Esophagus (tissue), 2 donors: ENCODE data around the gene KIAA1958. TPM values are rescaled to one million over a fixed set of nuclear protein-coding genes. Genes with fewer than 3 reads are reported as not detected.
"Not testable (repeated sequence)": the region's sequence is repeated elsewhere in the genome, so short reads cannot be mapped to it uniquely, and the experiment has no call there.

Experiments used
- H3K27ac ChIP-seq, 2 donors: one replicate each; pipeline ENCODE4 v1.5.1; 2013; ENCODE audit warnings: low read depth in 2 of 2, mild to moderate bottlenecking in 2 of 2, inconsistent platforms in 1 of 2, low read length in 1 of 2, moderate library complexity in 1 of 2
- H3K27me3 ChIP-seq, 2 donors: one replicate each; pipeline ENCODE4 v1.6.1; 2013; ENCODE audit warnings: low read length in 2 of 2, control low read depth in 1 of 2, mild to moderate bottlenecking in 1 of 2; ENCODE audit not compliant: insufficient read depth in 2 of 2, control insufficient read depth in 1 of 2
- H3K36me3 ChIP-seq, 2 donors: one replicate each; pipeline ENCODE4 v1.6.1; 2013; ENCODE audit warnings: low read length in 1 of 2; ENCODE audit not compliant: control insufficient read depth in 2 of 2, insufficient read depth in 2 of 2
- H3K4me1 ChIP-seq, 2 donors: one replicate each; pipeline ENCODE4 v1.6.1; 2013; ENCODE audit warnings: low read length in 1 of 2; ENCODE audit not compliant: control insufficient read depth in 2 of 2, insufficient read depth in 2 of 2
- H3K4me3 ChIP-seq, 2 donors: one replicate each; pipeline ENCODE4 v1.5.1; 2013; ENCODE audit warnings: low read length in 2 of 2, mild to moderate bottlenecking in 2 of 2, low read depth in 1 of 2, moderate library complexity in 1 of 2
- H3K9me3 ChIP-seq, 2 donors: one replicate each; pipeline ENCODE4 v1.6.1; 2013; ENCODE audit warnings: mild to moderate bottlenecking in 2 of 2, low read depth in 1 of 2, low read length in 1 of 2, moderate library complexity in 1 of 2; ENCODE audit not compliant: control insufficient read depth in 2 of 2, insufficient read depth in 1 of 2
- WGBS, 2 donors: extraction: QIAGEN DNeasy Blood & Tissue Kit; methylation state at CpG; one replicate each; pipeline ENCODE4 v1.1.7; 2013; 5-methylcytosine and 5-hydroxymethylcytosine counted together
- polyA plus RNA-seq, 2 donors: library from polyadenylated mRNA; stranded (reverse); fragments of 200-250 nt; gene quantifications; one replicate each; pipeline ENCODE4 v1.2.3, GENCODE V29; 2013
- donor health status: healthy with polysubstance abuse.
- donor health status: Bipolar disorder and iron deficiency.

Gene KIAA1958
- polyA plus RNA-seq, 2 donors = 0.71 to 0.81 TPM

DNA sequence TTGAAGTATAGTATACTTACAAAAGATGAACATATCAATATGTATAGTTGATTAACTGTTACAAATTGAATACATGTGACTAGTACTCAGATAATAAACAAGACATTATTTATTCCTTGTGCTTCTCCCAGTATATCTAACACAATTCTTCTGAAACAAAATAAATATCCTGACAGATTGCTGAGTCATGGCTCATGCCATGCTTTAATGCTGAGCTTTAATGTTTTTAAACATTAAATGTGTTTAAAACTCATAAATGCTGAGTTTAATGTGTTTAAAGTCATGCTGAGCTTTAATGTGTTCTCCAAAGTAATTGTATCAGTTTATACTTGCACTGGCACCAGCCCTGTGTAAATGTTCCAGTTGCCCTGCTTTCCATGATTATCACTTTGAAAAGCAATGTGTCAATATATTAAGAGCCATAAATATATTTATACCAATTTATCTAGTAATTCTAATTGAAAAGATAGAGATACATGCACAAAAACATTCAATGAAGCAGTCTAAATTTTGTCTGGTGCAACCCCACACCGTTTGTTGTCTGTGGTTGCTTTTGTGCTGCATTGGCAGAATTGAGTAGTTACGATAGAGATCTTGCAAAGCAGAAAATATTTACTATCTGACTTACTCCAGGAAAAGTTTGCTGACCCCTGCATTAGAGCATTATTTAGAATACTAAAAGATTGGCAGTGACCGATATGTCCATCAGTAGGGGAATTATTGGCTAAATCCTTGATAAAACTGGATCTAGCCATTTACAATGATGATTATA, 15.7 kb downstream of the KIAA1958 start:
- 69 to 72% methylated on average over 3 of the region's 3 CpGs for WGBS, 2 donors
- Histone ChIP-seq H3K27me3 (no peaks in the 10 kb centered on the region), H3K9me3 (no peaks in the 10 kb centered on the region), H3K36me3 (no peaks in the 10 kb centered on the region), H3K4me3 (no peak overlapping the region), H3K27ac (no peak overlapping the region), H3K4me1 (peaks cover 0 to 3% of the 10 kb centered on the region in 2 donors)

DNA sequence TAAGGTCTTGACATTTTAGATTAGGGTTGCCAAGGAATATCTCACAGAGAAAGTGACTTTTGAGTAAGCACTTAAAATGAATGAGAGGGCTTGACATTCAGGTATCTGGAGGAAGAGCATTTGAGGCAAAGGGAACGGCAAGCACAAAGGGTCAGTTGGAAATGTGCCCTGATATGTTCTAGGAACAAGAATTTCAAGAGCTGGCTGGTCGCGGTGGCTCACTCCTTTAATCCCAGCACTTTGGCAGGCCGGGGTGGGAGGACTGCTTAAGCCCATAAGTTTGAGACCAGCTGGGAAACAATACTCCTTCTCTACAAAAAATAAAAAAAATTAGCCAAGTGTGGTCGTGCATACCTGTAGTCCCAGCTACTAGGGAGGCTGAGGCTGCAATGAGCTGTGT, 16.5 kb downstream of the KIAA1958 start:
- Histone ChIP-seq H3K4me1 (peaks cover 0 to 3% of the 10 kb centered on the region in 2 donors), H3K27ac (no peak overlapping the region), H3K9me3 (no peaks in the 10 kb centered on the region), H3K36me3 (no peaks in the 10 kb centered on the region), H3K27me3 (no peaks in the 10 kb centered on the region), H3K4me3 (no peak overlapping the region)
- WGBS, 2 donors = 42 to 52% methylated on average over 5 of the region's 5 CpGs

DNA sequence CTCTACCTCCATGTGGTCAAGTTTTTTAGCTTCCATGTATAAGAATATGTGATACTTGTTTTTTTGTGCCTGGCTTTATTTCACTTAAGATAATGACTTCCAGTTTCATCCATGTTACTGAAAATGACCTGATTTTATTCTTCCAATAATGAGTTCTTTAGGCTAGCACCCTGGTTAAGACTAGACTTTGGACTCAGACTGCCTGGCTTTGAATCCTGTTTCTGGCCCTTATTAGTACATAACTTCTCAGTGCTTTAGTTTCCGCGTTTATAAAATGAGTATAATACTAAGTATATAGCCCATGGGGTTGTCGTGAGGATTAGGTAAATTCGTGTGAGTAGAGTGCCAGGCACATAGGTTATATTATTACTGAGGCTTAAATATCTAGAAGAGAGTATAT, 18.5 kb downstream of the KIAA1958 start:
- Histone ChIP-seq H3K9me3 (no peaks in the 10 kb centered on the region), H3K4me1 (peaks cover 0 to 3% of the 10 kb centered on the region in 2 donors), H3K36me3 (no peaks in the 10 kb centered on the region), H3K27me3 (no peaks in the 10 kb centered on the region), H3K4me3 (no peak overlapping the region), H3K27ac (no peak overlapping the region)
- WGBS, 2 donors = 71 to 80% methylated on average over 4 of the region's 4 CpGs

- H3K9me3 ChIP-seq = no peaks in the 10 kb centered on the region
- 70 to 80% methylated on average over 4 of the region's 4 CpGs for WGBS, 2 donors
Measured at GRCh38 chr9:112505607-112506006, 19.0 kb downstream of the KIAA1958 start.

DNA sequence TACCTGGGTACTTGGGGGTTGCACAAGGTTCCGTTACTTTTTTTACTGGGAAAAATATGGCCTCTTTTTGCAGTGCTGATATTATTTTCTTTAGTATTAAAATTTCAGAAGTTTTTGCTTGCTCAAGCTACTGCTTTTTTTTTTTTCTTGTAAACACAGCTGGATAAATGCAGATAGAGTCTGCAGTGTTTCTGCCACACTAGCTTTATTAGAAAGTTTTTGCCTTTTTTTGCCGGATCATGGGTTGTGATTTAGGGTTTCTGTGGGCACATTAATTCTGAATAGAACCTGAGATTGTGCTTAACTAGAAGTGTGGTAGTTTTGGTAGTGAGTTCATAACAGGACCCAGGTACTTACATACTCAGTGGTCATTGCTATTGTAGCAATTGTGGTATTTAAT, 19.9 kb downstream of the KIAA1958 start:
- peaks cover 0 to 3% of the 10 kb centered on the region in 2 donors for H3K4me1 ChIP-seq
- H3K27ac ChIP-seq = no peak overlapping the region
- H3K27me3 ChIP-seq = no peaks in the 10 kb centered on the region
- WGBS, 2 donors = 70 to 78% methylated on average over 2 of the region's 2 CpGs
- H3K36me3 ChIP-seq = no peaks in the 10 kb centered on the region
- no peak overlapping the region for H3K4me3 ChIP-seq
- no peaks in the 10 kb centered on the region for H3K9me3 ChIP-seq

More at GRCh38 chr9:112505607-112506006, 19.0 kb downstream of the KIAA1958 start:
- H3K27ac ChIP-seq = no peak overlapping the region
- H3K36me3 ChIP-seq = no peaks in the 10 kb centered on the region
- H3K27me3 ChIP-seq = no peaks in the 10 kb centered on the region
- H3K4me1 ChIP-seq = peaks cover 0 to 3% of the 10 kb centered on the region in 2 donors
- no peak overlapping the region for H3K4me3 ChIP-seq

GRCh38 chr9:112507001-112507680, 20.5 kb downstream of the KIAA1958 start:
- no peaks in the 10 kb centered on the region for H3K9me3 ChIP-seq
- no peaks in the 10 kb centered on the region for H3K27me3 ChIP-seq
- no peaks in the 10 kb centered on the region for H3K36me3 ChIP-seq
- peaks cover 0 to 3% of the 10 kb centered on the region in 2 donors for H3K4me1 ChIP-seq
- no peak overlapping the region for H3K27ac ChIP-seq
- WGBS, 2 donors = 92 to 96% methylated on average over 2 of the region's 2 CpGs
- no peak overlapping the region for H3K4me3 ChIP-seq

GRCh38 chr9:112508377-112508776, 21.8 kb downstream of the KIAA1958 start:
- H3K27ac ChIP-seq = no peak overlapping the region
- H3K9me3 ChIP-seq = no peaks in the 10 kb centered on the region
- H3K27me3 ChIP-seq = no peaks in the 10 kb centered on the region
- 69 to 71% methylated on average over 2 of the region's 2 CpGs for WGBS, 2 donors
- H3K4me3 ChIP-seq = no peak overlapping the region
- no peaks in the 10 kb centered on the region for H3K36me3 ChIP-seq
- no peaks in the 10 kb centered on the region for H3K4me1 ChIP-seq

DNA sequence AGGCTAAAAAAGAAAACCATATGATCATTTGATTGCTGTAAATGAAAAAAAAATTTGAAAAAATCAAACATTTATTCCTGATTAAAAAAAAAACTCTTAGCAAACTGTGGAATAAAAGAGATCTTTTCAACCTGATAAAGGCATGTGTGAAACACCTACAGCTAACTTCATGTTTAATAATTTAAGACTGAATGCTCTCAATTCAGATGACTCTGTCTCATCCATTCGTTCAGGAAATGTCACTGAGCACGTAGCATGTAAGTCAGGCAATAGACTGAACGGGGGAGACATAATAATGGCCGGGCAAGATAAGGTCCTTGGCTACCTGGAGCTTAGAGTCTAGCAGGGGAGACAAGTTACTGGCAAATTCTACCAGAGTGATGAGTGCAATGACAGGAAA, 25.8 kb downstream of the KIAA1958 start:
- not testable (repeated sequence) for H3K4me3 ChIP-seq, H3K4me1 ChIP-seq, H3K27ac ChIP-seq, H3K9me3 ChIP-seq, H3K36me3 ChIP-seq, H3K27me3 ChIP-seq
- WGBS, 2 donors = 90 to 95% methylated on average over 3 to 4 of the region's 4 CpGs

DNA sequence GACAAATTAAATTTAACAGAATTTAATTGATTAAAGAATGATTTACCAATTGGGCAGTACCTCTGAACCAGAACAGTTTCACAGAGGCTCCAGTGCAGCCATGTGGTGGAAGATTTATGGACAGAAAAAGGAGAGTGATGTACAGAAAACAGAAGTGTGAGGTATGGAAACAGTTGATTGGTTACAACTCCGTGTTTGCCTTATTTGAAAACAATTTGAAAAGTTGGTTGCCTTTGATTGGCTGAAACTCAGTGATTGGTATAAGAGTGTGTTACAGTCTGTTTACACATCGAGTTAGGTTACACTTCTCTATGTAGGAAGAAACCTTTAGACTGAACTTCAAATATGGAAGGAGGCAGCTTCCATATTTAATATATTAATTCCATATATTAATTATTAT, 30.1 kb downstream of the KIAA1958 start:
- 90 to 91% methylated on average over 2 of the region's 2 CpGs for WGBS, 2 donors
- Histone ChIP-seq H3K9me3 (no peaks in the 10 kb centered on the region), H3K36me3 (no peaks in the 10 kb centered on the region), H3K27me3 (no peaks in the 10 kb centered on the region), H3K4me1 (no peaks in the 10 kb centered on the region), H3K27ac (no peak overlapping the region), H3K4me3 (no peak overlapping the region)

- Histone ChIP-seq H3K4me3 (no peak overlapping the region), H3K4me1 (no peaks in the 10 kb centered on the region), H3K27me3 (no peaks in the 10 kb centered on the region), H3K36me3 (no peaks in the 10 kb centered on the region), H3K9me3 (no peaks in the 10 kb centered on the region), H3K27ac (no peak overlapping the region)
- 91% methylated on average over 1 of the region's 1 CpG for WGBS, 2 donors
Measured at GRCh38 chr9:112520069-112520468, 33.4 kb downstream of the KIAA1958 start.
